CD14-positive monocyte (primary cell): Measurements from ENCODE around the gene TRRAP. TPM values are rescaled to one million over a fixed set of nuclear protein-coding genes. Genes with fewer than 3 reads are reported as not detected.

Experiments
- DNase-seq, 3 donors: peaks; one replicate each; pipeline ENCODE4 v3.0.0-alpha.2; 2011 to 2022
- H2AFZ ChIP-seq: 2 replicates; pipeline ENCODE4 v1.6.0; 2012; ENCODE audit warnings: mild to moderate bottlenecking, low read depth, low read length, inconsistent platforms; ENCODE audit not compliant: insufficient read depth, poor library complexity, severe bottlenecking
- H3K27ac ChIP-seq, 2 donors: 1 replicate in 1 of 2; 2 replicates in 1 of 2; pipeline ENCODE4 v1.5.1; 2012 to 2013; ENCODE audit warnings: low read length in 2 of 2, control low read depth in 1 of 2, inconsistent platforms in 1 of 2, low read depth in 1 of 2, mild to moderate bottlenecking in 1 of 2
- H3K27me3 ChIP-seq, 2 donors: one replicate each; pipeline versions ENCODE4 v1.6.0 to v1.6.1; 2011 to 2013; ENCODE audit warnings: low read length in 2 of 2; ENCODE audit not compliant: control insufficient read depth in 2 of 2, insufficient read depth in 2 of 2
- H3K36me3 ChIP-seq, 2 donors: replicated peaks in 1 of 2; 1 replicate in 1 of 2; 2 replicates in 1 of 2; pipeline versions ENCODE4 v1.5.1 to v1.6.1; 2012 to 2013; ENCODE audit warnings: low read length in 2 of 2, control low read depth in 1 of 2, inconsistent platforms in 1 of 2, mild to moderate bottlenecking in 1 of 2; ENCODE audit not compliant: insufficient read depth in 2 of 2, control insufficient read depth in 1 of 2
- H3K4me1 ChIP-seq, 2 donors: 1 replicate in 1 of 2; 2 replicates in 1 of 2; pipeline versions ENCODE4 v1.5.1 to v1.6.1; 2012 to 2013; ENCODE audit warnings: low read length in 2 of 2, control low read depth in 1 of 2, inconsistent platforms in 1 of 2, mild to moderate bottlenecking in 1 of 2, moderate library complexity in 1 of 2; ENCODE audit not compliant: insufficient read depth in 2 of 2, control insufficient read depth in 1 of 2
- H3K4me2 ChIP-seq: replicated peaks from 2 replicates; pipeline ENCODE3; 2012; ENCODE audit warnings: low read length, moderate library complexity, mild to moderate bottlenecking; ENCODE audit not compliant: poor library complexity, severe bottlenecking; ENCODE audit errors: extremely low read depth
- H3K4me3 ChIP-seq, 3 experiments: fragments of 200-600 bp in 1 of 3; sonication (generic) in 1 of 3; replicated peaks in 1 of 3; 1 replicate in 2 of 3; 2 replicates in 1 of 3; pipeline ENCODE4 v1.5.1; 2011 to 2013; ENCODE audit warnings: low read length in 3 of 3, mild to moderate bottlenecking in 3 of 3, control low read depth in 2 of 3, low read depth in 2 of 3, inconsistent platforms in 1 of 3, moderate library complexity in 1 of 3
- H3K79me2 ChIP-seq: 2 replicates; pipeline ENCODE4 v1.6.0; 2012; ENCODE audit warnings: mild to moderate bottlenecking, control low read depth, inconsistent platforms, low read length, moderate library complexity; ENCODE audit not compliant: insufficient read depth
- H3K9ac ChIP-seq: 2 replicates; pipeline ENCODE4 v1.6.0; 2017; ENCODE audit warnings: low read length, mild to moderate bottlenecking; ENCODE audit not compliant: insufficient read depth, poor library complexity, severe bottlenecking
- H3K9me3 ChIP-seq, 2 donors: replicated peaks in 1 of 2; 1 replicate in 1 of 2; 2 replicates in 1 of 2; pipeline versions ENCODE4 v1.5.1 to v1.6.1; 2012 to 2013; ENCODE audit warnings: low read length in 2 of 2, control low read depth in 1 of 2; ENCODE audit not compliant: control insufficient read depth in 1 of 2, insufficient read depth in 1 of 2
- H4K20me1 ChIP-seq: 2 replicates; pipeline ENCODE4 v1.6.0; 2012; ENCODE audit warnings: mild to moderate bottlenecking, low read length, control low read depth, moderate library complexity; ENCODE audit not compliant: insufficient read depth
- H3K27ac Mint-ChIP-seq, 7 donors: one replicate each; pipeline ENCODE4 v1.8.0; 2020; ENCODE audit warnings: mild to moderate bottlenecking in 7 of 7, mixed read lengths in 7 of 7, moderate library complexity in 6 of 7, inconsistent platforms in 2 of 7
- H3K27me3 Mint-ChIP-seq, 3 donors: one replicate each; pipeline ENCODE4 v1.8.0; 2021 to 2022; ENCODE audit warnings: low read depth in 3 of 3, mild to moderate bottlenecking in 3 of 3, mixed read lengths in 3 of 3, moderate library complexity in 3 of 3, inconsistent platforms in 1 of 3
- H3K36me3 Mint-ChIP-seq, 2 donors: one replicate each; pipeline ENCODE4 v1.8.0; 2020; ENCODE audit warnings: mixed read lengths in 2 of 2, inconsistent platforms in 1 of 2, mild to moderate bottlenecking in 1 of 2
- H3K4me1 Mint-ChIP-seq: one replicate; pipeline ENCODE4 v1.8.0; 2020; ENCODE audit warnings: mild to moderate bottlenecking, mixed read lengths
- H3K4me3 Mint-ChIP-seq, 2 donors: one replicate each; pipeline ENCODE4 v1.8.0; 2020; ENCODE audit warnings: mild to moderate bottlenecking in 2 of 2, mixed read lengths in 2 of 2, moderate library complexity in 1 of 2
- H3K9me3 Mint-ChIP-seq, 7 donors: one replicate each; pipeline ENCODE4 v1.8.0; 2020 to 2022; ENCODE audit warnings: mixed read lengths in 7 of 7, mild to moderate bottlenecking in 6 of 7, moderate library complexity in 6 of 7, inconsistent platforms in 2 of 7
- WGBS: methylation state at CpG from one replicate; pipeline ENCODE4 v1.1.5; 2013; ENCODE audit warnings: missing lambda C conversion rate; ENCODE audit not compliant: insufficient coverage; 5-methylcytosine and 5-hydroxymethylcytosine counted together
- intact Hi-C, 2 donors: fragments of 100-400 bp; cut with micrococcal nuclease; formaldehyde crosslinking; loops; one replicate each; pipeline versions ENCODE4 v1.15.0 to v1.15.1; 2023
- polyA plus RNA-seq, 3 donors: library from polyadenylated mRNA; depleted of rRNA in 1 of 3; unstranded in 2 of 3; stranded (reverse) in 1 of 3; fragments of 300-500 nt in 2 of 3; fragments of >200 nt in 1 of 3; fragmentation: Illumina TruSeq in 2 of 3; gene quantifications; 1 replicate in 2 of 3; 2 replicates in 1 of 3; pipeline ENCODE4 v1.2.3, GENCODE V29; 2012 to 2021
- TF ChIP-seq, protein P1 (sequence below): fragments of 200-600 bp; IDR thresholded peaks from one replicate; pipeline ENCODE4 v1.8.0; 2022; ENCODE audit warnings: antibody characterized with exemption, mild to moderate bottlenecking

The TRRAP gene
- polyA plus RNA-seq, 3 donors = 0.67 to 12.2 (median 1.2) TPM

GRCh38 chr7:98981701-98982100, 103.4 kb downstream of the TRRAP start:
- H3K27ac Mint-ChIP-seq = peak overlapping the region in 1 of 7 donors; percentile 21
- H3K9me3 ChIP-seq = no peaks in the 10 kb centered on the region
- H3K27ac ChIP-seq = no peak overlapping the region
- DNase-seq = no peak
- no peak overlapping the region for H3K4me2 ChIP-seq
- H4K20me1 ChIP-seq = no peaks in the 10 kb centered on the region
- H3K27me3 ChIP-seq = no peaks in the 10 kb centered on the region
- intact Hi-C loops = no loop called here
- WGBS = 99% methylated on average over 23 of the region's 23 CpGs
- H3K79me2 ChIP-seq = no peaks in the 10 kb centered on the region
- no peak overlapping the region for H3K9ac ChIP-seq
- peaks cover 96 to 100% of the 10 kb centered on the region in 2 donors for H3K36me3 ChIP-seq
- no peaks in the 10 kb centered on the region for H3K4me1 ChIP-seq
- no peaks in the 10 kb centered on the region for H3K27me3 Mint-ChIP-seq
- TF ChIP-seq, protein P1, sequence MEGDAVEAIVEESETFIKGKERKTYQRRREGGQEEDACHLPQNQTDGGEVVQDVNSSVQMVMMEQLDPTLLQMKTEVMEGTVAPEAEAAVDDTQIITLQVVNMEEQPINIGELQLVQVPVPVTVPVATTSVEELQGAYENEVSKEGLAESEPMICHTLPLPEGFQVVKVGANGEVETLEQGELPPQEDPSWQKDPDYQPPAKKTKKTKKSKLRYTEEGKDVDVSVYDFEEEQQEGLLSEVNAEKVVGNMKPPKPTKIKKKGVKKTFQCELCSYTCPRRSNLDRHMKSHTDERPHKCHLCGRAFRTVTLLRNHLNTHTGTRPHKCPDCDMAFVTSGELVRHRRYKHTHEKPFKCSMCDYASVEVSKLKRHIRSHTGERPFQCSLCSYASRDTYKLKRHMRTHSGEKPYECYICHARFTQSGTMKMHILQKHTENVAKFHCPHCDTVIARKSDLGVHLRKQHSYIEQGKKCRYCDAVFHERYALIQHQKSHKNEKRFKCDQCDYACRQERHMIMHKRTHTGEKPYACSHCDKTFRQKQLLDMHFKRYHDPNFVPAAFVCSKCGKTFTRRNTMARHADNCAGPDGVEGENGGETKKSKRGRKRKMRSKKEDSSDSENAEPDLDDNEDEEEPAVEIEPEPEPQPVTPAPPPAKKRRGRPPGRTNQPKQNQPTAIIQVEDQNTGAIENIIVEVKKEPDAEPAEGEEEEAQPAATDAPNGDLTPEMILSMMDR = no peak
- no peak overlapping the region for H3K4me3 Mint-ChIP-seq
- no peaks in the 10 kb centered on the region for H3K4me1 Mint-ChIP-seq
- H3K36me3 Mint-ChIP-seq = peaks cover 91 to 98% of the 10 kb centered on the region in 2 donors
- H3K4me3 ChIP-seq = no peak overlapping the region
- H2AFZ ChIP-seq = no peak overlapping the region
- H3K9me3 Mint-ChIP-seq = peaks cover 0 to 4% (median 0%) of the 10 kb centered on the region in 7 donors

DNA sequence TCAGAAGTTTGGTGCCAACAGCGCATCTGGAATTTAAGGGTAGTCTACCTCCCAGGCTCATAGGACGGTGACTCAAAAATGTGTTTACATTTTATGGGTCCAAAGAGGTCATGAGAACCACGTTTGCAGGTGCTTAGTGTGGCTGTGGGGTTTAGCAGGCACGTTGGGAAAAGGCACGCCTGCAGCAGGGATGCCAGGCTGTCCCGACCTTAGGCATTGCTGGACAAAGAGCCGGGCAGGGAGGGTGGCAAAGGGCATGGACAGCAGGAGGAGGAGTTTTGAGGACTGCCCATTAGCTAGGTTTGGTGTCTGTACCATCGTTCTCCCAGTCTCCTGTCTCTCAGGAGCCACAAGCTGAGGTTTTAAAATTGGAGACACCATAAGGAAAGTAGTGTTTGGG, 104.4 kb downstream of the TRRAP start:
- Histone ChIP-seq H2AFZ (no peak overlapping the region), H4K20me1 (no peaks in the 10 kb centered on the region), H3K9me3 (no peaks in the 10 kb centered on the region), H3K79me2 (no peaks in the 10 kb centered on the region), H3K36me3 (peaks cover 97 to 100% of the 10 kb centered on the region in 2 donors), H3K4me3 (no peak overlapping the region), H3K4me1 (no peaks in the 10 kb centered on the region), H3K27me3 (no peaks in the 10 kb centered on the region), H3K27ac (no peak overlapping the region), H3K9ac (no peak overlapping the region), H3K4me2 (no peak overlapping the region)
- Mint-ChIP-seq H3K9me3 (peaks cover 0 to 4% (median 0%) of the 10 kb centered on the region in 7 donors), H3K27ac (no peak overlapping the region), H3K27me3 (no peaks in the 10 kb centered on the region), H3K4me3 (no peak overlapping the region), H3K36me3 (peaks cover 90 to 98% of the 10 kb centered on the region in 2 donors), H3K4me1 (no peaks in the 10 kb centered on the region)
- TF ChIP-seq, protein P1 = no peak
- no peak for DNase-seq
- intact Hi-C loops = no loop called here
- WGBS = 98% methylated on average over 8 of the region's 8 CpGs
